Endothelial cell of umbilical vein (primary cell): ENCODE data around the gene HSPA14.

Source experiments
- EZH2 ChIP-seq: IDR thresholded peaks from 2 replicates; pipeline ENCODE4 v1.6.1; 2012; ENCODE audit warnings: borderline replicate concordance, low read depth, mild to moderate bottlenecking, moderate library complexity, low read length, inconsistent platforms; ENCODE audit not compliant: severe bottlenecking
- POLR2A ChIP-seq: IDR thresholded peaks from 2 replicates; pipeline ENCODE4 v1.6.1; 2012; ENCODE audit warnings: low read depth, mild to moderate bottlenecking, control low read depth, low read length
- POLR2AphosphoS5 ChIP-seq: IDR thresholded peaks from 2 replicates; pipeline ENCODE4 v1.6.1; 2012; ENCODE audit warnings: low read depth, mild to moderate bottlenecking, control low read depth, low read length, moderate library complexity; ENCODE audit not compliant: insufficient read depth
- TF ChIP-seq, protein P1 (sequence below), 2 donors: IDR thresholded peaks; 1 replicate in 1 of 2; 2 replicates in 1 of 2; pipeline ENCODE4 v1.5.1; 2011; ENCODE audit warnings: low read length in 2 of 2, mild to moderate bottlenecking in 2 of 2, moderate library complexity in 2 of 2, control low read depth in 1 of 2, inconsistent platforms in 1 of 2, low read depth in 1 of 2; ENCODE audit not compliant: insufficient read depth in 1 of 2; ENCODE audit errors: extremely low read depth in 1 of 2

DNA sequence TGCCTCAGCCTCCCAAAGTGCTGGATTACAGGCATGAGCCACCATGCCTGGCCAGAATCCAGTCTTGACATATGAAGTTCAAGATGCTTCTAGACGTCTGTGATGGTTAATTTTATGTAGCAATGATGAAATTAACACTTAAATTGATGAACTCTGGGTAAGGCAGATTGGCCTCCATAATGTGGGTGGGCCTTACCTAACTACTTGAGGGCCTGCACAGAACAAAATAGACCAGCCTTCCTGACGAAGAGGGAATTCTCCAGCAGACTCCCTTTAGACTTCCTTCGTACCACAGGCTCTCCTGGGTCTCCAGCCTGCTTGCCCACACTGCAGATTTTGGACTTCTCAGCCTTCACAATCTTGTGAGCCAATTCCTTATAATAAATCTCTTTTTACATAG lies 5.0 kb upstream of the HSPA14 start:
- TF ChIP-seq POLR2A (no peak), EZH2 (no peak), POLR2AphosphoS5 (no peak)
- TF ChIP-seq, protein P1, sequence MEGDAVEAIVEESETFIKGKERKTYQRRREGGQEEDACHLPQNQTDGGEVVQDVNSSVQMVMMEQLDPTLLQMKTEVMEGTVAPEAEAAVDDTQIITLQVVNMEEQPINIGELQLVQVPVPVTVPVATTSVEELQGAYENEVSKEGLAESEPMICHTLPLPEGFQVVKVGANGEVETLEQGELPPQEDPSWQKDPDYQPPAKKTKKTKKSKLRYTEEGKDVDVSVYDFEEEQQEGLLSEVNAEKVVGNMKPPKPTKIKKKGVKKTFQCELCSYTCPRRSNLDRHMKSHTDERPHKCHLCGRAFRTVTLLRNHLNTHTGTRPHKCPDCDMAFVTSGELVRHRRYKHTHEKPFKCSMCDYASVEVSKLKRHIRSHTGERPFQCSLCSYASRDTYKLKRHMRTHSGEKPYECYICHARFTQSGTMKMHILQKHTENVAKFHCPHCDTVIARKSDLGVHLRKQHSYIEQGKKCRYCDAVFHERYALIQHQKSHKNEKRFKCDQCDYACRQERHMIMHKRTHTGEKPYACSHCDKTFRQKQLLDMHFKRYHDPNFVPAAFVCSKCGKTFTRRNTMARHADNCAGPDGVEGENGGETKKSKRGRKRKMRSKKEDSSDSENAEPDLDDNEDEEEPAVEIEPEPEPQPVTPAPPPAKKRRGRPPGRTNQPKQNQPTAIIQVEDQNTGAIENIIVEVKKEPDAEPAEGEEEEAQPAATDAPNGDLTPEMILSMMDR (IDR thresholded peaks at IDR 0.05; ENCODE audit: extremely low read depth in 1 of 2, insufficient read depth in 1 of 2, low read depth in 1 of 2, low read length in 2 of 2): no peak
